NT2/D1 (cell line): ENCODE data around the gene ZNF138.

Experiments used
- SUZ12 ChIP-seq: IDR thresholded peaks from 2 replicates; pipeline ENCODE4 v1.6.1; 2011; ENCODE audit not compliant: insufficient read length, insufficient read depth; ENCODE audit errors: extremely low read depth
- YY1 ChIP-seq: IDR thresholded peaks from 2 replicates; pipeline ENCODE4 v1.6.1; 2011; ENCODE audit not compliant: insufficient read length, insufficient read depth
- ZNF274 ChIP-seq: IDR thresholded peaks from 2 replicates; pipeline ENCODE4 v1.6.1; 2011; ENCODE audit warnings: mild to moderate bottlenecking, low read depth, low read length

- no peak for TF ChIP-seq ZNF274
- TF ChIP-seq YY1 = no peak
- no peak for TF ChIP-seq SUZ12
These were observed 8.5 kb downstream of the ZNF138 start for GRCh38 chr7:64802699-64803098.
